HL-60 (cell line): ENCODE data around the gene DLL1. TPM values are rescaled to one million over a fixed set of nuclear protein-coding genes. Genes with fewer than 3 reads are reported as not detected.

Experiments
- DNase-seq, 2 experiments: peaks; one replicate each; pipeline ENCODE4 v3.0.0-alpha.2; 2010 to 2020; ENCODE audit warnings: low read depth in 1 of 2, low spot score in 1 of 2
- H3K27ac ChIP-seq: fragments of 250-450 bp; sonication (Bioruptor Pico); replicated peaks from 2 replicates; pipeline ENCODE4 v1.5.1; 2020; ENCODE audit warnings: mild to moderate bottlenecking, moderate library complexity
- H3K27me3 ChIP-seq: fragments of 250-450 bp; sonication (Bioruptor Pico); 2 replicates; pipeline ENCODE4 v1.5.1; 2021; ENCODE audit warnings: mild to moderate bottlenecking, moderate library complexity; ENCODE audit not compliant: insufficient read depth, poor library complexity, severe bottlenecking
- H3K4me3 ChIP-seq: replicated peaks from 2 replicates; pipeline ENCODE4 v1.5.1; 2011; ENCODE audit warnings: mild to moderate bottlenecking, control low read depth, low read length; ENCODE audit not compliant: insufficient read depth
- GABPA ChIP-seq: IDR thresholded peaks from 2 replicates; pipeline ENCODE4 v1.6.1; 2012; ENCODE audit warnings: low read depth
- POLR2AphosphoS5 ChIP-seq: IDR thresholded peaks from 2 replicates; pipeline ENCODE4 v1.6.1; 2012; ENCODE audit warnings: low read depth
- SPI1 ChIP-seq: IDR thresholded peaks from 2 replicates; pipeline ENCODE4 v1.6.1; 2012; ENCODE audit warnings: low read depth, mild to moderate bottlenecking, borderline replicate concordance
- microRNA-seq: library from miRNA; unstranded; fragments of <30 nt; microRNA quantifications from one replicate; pipeline ENCODE4, GENCODE V29; 2018
- TF ChIP-seq, protein P1 (sequence below): IDR thresholded peaks from 2 replicates; pipeline ENCODE4 v1.6.1; 2012; ENCODE audit warnings: low read depth; ENCODE audit not compliant: insufficient replicate concordance
- TF ChIP-seq, protein P2 (sequence below): IDR thresholded peaks from one replicate; pipeline ENCODE4 v1.5.1; 2011; ENCODE audit warnings: low read length, control low read depth, inconsistent platforms; ENCODE audit not compliant: insufficient read depth

Gene DLL1

DNA sequence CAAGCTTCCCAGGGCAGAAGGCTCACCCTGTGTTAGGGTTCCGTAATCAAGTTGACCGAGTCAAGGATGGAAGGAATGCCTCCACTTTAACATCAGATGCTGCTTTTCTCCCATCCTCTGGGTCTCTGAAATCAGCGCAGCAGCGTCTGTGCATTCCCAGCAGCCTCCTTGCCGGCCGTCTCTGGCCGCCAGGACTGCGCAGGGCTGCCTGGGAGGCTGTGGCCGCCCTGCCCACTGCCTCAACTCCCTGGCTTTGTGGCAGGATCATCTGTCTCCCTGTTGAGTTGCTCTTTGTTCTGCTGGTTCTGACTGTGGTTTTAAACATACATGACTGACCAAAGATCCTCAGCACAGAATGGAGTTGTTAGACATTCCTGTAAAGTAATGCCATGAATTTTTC lies 56.5 kb downstream of the DLL1 start:
- TF ChIP-seq, protein P1, sequence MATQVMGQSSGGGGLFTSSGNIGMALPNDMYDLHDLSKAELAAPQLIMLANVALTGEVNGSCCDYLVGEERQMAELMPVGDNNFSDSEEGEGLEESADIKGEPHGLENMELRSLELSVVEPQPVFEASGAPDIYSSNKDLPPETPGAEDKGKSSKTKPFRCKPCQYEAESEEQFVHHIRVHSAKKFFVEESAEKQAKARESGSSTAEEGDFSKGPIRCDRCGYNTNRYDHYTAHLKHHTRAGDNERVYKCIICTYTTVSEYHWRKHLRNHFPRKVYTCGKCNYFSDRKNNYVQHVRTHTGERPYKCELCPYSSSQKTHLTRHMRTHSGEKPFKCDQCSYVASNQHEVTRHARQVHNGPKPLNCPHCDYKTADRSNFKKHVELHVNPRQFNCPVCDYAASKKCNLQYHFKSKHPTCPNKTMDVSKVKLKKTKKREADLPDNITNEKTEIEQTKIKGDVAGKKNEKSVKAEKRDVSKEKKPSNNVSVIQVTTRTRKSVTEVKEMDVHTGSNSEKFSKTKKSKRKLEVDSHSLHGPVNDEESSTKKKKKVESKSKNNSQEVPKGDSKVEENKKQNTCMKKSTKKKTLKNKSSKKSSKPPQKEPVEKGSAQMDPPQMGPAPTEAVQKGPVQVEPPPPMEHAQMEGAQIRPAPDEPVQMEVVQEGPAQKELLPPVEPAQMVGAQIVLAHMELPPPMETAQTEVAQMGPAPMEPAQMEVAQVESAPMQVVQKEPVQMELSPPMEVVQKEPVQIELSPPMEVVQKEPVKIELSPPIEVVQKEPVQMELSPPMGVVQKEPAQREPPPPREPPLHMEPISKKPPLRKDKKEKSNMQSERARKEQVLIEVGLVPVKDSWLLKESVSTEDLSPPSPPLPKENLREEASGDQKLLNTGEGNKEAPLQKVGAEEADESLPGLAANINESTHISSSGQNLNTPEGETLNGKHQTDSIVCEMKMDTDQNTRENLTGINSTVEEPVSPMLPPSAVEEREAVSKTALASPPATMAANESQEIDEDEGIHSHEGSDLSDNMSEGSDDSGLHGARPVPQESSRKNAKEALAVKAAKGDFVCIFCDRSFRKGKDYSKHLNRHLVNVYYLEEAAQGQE: no peak
- no peak for TF ChIP-seq GABPA
- no peak for TF ChIP-seq POLR2AphosphoS5
- no peak for TF ChIP-seq SPI1
- TF ChIP-seq, protein P2, sequence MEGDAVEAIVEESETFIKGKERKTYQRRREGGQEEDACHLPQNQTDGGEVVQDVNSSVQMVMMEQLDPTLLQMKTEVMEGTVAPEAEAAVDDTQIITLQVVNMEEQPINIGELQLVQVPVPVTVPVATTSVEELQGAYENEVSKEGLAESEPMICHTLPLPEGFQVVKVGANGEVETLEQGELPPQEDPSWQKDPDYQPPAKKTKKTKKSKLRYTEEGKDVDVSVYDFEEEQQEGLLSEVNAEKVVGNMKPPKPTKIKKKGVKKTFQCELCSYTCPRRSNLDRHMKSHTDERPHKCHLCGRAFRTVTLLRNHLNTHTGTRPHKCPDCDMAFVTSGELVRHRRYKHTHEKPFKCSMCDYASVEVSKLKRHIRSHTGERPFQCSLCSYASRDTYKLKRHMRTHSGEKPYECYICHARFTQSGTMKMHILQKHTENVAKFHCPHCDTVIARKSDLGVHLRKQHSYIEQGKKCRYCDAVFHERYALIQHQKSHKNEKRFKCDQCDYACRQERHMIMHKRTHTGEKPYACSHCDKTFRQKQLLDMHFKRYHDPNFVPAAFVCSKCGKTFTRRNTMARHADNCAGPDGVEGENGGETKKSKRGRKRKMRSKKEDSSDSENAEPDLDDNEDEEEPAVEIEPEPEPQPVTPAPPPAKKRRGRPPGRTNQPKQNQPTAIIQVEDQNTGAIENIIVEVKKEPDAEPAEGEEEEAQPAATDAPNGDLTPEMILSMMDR: no peak
- Histone ChIP-seq H3K4me3 (no peak overlapping the region), H3K27ac (no peak overlapping the region), H3K27me3 (no peaks in the 10 kb centered on the region)
- no peak for DNase-seq

DNA sequence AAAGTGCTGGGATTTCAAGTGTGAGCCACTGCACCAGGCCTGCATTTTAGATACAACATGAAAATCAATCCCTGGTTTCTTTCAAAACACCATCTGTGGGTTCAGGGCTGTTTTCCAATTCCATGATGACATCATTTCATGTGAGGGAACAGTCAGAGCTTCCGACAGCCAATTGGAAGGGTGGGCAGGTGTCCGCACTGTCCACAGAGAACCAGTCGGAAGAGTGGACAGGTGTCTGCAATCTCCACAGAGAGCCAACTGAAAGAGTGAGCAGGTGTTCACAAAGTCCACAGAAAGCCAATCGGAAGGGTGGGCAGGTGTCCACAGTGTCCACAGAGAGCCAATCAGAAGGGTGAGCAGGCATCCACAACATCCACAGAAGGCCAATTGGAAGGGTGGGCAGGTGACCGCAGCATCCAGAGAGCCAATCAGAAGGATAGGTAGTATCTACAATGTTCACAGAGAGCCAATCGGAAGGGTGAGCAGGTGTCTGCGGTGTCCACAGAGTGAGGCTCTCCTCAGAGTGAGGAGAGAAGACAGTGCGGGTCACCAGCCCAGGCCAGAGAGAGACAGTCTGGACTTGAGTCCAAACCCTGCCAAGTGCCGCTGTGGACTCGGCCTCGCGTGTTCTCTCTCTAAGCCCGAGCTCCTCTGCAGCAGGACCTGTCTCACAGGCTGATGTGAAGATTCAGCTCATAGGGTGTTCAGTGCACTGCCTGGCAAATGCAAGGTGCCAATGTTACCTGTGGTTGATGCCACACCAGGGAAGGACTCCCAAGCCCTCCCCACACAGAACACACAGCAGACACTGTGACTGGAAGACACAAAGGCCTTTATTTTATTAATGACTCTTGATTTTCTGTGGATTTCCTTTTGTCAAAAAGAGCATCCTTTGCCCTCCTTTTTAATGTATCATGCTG lies 57.3 kb downstream of the DLL1 start:
- DNase-seq: no peak
- no peak for TF ChIP-seq SPI1
- H3K27ac ChIP-seq: no peak overlapping the region
- no peaks in the 10 kb centered on the region for H3K27me3 ChIP-seq
- no peak overlapping the region for H3K4me3 ChIP-seq

Small RNA genes within 50 kb of the gene (microRNA-seq; reads per million reads assigned to microRNA genes)
- gene MIR4644: not detected
